GM18868 (cell line): Measurements from ENCODE around the gene ARHGEF18.
"Not testable (repeated sequence)": the region's sequence is repeated elsewhere in the genome, so short reads cannot be mapped to it uniquely, and the experiment has no call there.

Experiments used
- ATAC-seq: cut with Tn5 transposase; IDR thresholded peaks from one replicate; pipeline ENCODE4 v1.9.1; 2021; ENCODE audit warnings: mild to moderate bottlenecking, moderate library complexity; ENCODE audit not compliant: unreplicated experiment

ARHGEF18 gene

DNA sequence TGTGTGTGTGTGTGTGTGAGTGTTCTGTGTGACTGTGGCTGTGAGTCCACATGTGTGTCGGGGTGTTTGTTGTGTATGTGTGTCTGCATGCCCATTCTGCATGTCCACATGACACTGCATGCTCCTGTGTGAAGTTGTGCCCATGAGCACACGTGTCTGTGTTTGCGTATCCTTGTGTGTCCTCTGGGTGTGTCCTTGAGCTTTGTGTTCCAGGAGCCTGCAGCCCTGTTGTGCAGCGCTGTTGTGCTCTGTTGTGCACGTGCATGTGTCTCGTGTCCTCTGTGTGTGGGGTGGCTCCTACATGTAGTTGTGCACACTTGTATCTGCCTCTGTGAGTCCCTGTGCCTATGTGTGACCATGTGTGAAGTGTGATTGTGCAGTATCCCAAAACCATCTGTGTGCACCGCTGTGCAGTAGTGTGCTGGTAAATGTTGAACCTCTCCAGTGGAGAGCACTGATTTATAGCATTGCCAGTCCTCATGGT is 2.2 kb upstream of the ARHGEF18 start:
- no peak for ATAC-seq

DNA sequence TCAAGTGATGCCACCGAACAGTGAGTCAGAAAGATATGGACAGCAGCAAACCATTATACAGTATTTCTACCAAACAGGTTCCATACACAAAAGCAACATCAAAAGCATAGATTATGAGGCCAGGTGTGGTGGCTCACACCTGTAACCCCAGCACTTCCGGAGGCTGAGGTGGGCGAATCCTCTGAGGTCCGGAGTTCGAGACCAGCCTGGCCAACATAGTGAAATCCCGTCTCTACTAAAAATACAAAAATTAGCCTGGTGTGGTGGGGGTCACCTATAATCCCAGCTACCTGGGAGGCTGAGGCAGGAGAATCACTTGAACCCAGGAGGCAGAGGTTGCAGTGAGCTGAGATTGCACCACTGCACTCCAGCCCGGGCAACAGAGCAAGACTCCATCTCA is 1.7 kb upstream of the ARHGEF18 start:
- ATAC-seq: not testable (repeated sequence)

DNA sequence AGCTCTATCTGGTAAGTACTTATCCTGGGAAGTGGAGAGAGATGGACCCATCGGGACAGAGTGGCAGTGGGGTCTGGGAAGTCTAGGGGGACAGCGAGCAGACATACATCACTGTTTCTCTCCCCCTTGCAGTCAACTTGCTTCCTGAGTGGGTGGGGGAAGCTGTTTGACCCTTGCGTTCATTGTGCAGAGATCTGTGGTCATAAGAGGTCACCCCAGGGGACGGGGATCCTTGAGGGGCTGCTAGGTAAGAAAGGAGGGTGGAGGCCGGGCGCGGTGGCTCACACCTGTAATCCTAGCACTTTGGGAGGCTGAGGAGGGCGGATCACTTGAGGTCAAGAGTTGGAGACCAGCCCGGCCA is 474 bp downstream of the ARHGEF18 start:
- ATAC-seq: no peak

DNA sequence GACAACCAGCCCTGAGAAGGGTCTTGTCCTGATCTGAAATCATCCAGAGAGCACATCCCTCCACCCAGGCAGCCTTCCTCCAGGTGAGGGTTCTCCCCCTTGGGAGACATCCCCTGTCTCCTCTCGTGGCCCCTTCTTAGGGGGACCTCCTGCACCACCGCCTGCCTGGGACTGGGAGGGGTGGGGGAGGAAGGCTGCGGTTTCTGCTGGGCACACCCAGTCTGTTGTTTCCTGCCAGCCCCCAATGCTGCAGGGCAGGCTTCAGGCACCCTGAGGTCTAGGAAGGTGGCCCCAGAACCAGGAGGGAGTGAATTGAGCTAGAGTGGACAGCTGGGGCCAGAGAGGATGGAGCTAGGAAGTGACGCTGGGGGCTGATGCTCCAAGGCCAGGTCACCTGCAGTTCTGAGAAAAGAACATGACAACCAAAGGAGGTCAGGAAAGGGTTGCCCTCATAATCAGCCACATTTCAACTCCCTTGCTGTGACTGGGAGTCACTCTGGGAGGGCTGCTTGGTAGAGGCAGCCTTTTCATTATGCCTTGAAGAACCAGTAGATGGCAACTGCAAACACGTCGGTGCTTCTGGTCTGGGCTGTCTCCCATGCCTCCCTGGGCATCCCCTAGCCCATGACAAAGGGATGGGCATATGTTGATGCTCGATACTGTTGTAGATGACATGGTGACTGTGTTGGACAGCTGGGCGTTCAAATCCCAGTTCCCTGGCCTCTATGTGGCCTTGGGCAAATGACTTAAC is 1.4 kb downstream of the ARHGEF18 start:
- no peak for ATAC-seq

DNA sequence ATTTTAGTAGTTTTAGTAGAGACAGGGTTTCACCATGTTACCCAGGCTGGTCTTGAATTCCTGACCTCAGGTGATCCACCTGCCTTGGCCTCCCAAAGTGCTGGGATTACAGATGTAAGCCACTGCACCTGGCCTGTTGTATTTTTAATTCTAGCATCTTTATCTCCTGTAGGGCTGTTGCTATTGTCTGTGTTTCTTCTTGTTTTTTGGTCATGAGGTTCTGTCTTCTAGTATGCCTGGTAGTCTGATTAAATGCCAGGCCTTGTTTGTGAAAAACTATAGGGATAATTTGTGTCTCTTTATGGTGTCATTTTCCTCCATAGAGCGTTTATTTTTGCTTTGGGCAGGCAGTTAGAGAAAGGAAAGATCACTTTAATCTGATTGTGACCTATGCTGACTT is 3.1 kb downstream of the ARHGEF18 start:
- no peak for ATAC-seq

DNA sequence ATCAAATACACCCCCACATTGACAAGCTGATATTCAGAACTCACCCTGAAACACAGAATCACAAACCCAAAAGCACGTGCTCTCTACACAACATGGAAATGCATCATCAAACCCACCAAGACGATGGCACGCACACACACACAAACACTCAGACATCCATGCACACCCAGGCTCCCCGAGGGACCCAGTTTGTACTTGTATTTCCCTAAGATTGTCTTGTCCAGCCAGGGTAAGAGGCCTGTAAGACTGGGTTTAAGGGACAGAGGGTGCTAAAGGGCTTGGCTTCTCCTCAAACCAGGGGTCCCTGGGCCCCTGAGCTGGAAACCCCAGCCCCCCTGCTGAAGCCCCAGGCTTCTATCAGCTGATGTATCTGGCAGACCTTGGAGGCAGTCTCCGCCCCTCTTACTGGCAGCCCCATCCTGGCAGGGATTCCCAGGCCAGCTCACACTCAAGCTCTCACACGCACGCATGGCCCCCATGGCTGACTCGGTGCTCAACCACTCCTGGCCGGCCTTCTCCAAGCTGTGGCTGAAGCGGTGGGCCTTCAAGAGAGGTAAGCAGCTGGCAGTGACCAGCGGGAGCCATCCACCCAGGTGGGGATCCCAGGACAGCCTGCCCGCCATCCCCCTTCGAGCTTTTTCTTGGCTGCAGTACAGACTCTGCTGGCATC is 6.5 kb downstream of the ARHGEF18 start:
- no peak for ATAC-seq

DNA sequence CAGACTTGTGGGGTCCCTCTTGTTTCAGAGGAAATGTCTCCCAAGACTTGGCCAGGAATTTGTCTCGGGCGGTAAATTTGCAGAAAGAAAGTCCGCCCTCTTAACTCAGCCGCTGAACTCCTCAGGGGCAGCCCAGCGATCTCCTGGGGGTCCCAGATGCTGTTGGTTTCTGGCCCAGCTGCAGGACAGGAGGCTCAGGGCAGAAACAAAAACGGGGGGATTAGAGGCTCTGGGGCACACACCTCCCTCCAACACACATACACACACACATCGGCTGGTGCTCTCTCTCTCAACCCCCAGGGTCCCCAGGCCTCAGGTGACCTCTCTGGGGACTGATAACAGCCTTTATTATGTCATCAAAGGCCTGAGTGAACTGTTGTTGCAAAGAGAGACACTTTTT is 7.1 kb downstream of the ARHGEF18 start:
- no peak for ATAC-seq

DNA sequence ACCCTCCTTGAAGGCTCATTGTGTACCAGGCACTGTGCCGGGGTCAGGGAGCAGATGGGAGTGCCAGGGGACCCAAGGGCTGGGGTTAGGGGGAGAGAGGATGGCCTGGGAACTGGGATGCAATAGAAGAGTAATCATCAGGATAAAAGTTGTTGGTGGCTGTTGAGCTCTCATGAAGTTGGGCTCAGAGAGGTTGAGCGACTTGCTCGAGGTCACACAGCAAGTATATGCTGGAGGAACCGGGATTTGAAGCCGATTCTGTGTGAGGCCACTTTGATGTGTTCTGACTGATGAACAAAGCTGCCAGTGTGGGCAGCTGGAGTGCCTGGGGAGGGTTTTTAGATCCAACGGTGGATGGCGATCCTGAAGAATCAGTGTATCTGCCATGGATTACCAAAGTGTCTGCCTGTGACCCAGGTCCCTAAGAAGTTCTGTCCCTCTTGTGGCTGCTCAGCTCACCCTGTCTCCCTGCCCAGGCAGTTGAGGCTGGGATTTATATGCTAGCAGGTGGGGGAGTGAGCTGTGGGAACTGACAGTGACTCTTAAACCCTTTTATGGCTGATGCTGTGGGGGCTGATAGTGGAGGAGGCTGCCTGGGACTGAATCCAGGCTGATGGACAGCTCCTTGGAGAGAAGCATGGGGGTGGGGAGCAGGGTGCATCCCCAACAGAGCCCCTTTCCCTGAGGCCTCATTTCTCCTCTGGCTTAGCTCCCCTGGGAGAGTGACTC is 8.3 kb downstream of the ARHGEF18 start:
- no peak for ATAC-seq

DNA sequence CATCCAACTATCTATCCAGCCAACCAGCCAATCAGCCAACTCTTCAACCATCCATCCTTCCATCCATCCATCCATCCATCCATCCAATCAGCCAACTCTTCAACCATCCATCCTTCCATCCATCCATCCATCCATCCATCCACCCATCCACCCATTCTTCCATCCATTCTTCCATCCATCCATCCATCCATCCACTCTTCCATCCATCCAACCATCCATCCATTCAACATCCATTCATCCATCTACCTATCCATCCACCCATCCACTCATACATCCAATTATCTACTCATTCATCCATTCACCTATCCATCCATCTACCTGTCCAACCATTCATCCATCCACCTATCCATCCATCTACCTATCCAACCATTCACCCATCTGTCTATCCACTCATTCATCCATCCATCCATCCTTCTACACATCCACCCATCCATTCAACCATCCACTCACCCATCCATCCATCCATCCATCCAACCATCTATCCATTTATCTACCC is 9.4 kb downstream of the ARHGEF18 start:
- ATAC-seq: no peak

DNA sequence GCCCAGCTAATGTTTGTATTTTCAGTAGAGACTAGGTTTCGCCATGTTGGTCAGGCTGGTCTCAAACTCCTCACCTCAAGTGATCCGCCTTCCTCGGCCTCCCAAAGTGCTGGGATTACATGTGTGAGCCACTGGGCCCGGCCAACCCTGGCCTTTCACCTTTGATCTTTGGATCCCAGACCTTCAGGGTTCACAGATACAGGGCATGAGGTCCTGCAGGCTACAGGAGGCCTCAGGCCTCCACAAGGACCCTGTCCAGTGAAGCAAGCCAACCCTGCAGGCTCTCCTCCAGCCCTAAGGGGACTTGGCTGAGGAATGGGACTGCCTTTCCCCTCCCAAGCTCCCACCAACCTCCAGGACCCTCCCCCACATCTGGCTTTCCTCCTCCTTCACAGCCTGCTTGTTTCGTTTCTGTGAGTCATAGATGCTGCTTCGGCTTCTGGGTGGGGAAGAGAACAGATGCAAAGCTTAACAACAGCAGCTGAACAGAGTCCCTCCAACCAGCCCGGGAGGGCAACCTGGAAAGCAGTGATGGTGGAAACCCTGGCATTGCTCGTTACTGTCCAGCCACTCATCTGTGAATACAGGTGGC is 11.8 kb downstream of the ARHGEF18 start:
- no peak for ATAC-seq

DNA sequence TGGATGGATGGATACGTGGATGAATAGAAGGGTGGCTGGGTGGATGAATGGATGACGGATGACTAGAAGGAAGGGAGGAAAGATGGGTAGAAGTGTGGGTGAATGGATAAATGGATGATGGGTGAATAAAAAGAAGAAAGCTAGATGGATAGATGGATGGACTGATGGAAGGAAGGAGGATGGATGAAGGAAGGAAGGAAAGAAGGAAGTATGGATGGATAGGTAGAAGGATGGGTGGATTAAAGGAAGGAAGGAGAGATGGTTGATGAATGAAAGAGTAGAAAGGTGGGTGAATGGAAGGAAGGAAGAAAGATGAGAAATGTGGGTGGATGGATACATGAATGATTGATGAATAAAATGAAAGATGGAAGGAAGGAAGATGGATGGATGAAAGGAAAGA is 14.5 kb downstream of the ARHGEF18 start:
- ATAC-seq: no peak

DNA sequence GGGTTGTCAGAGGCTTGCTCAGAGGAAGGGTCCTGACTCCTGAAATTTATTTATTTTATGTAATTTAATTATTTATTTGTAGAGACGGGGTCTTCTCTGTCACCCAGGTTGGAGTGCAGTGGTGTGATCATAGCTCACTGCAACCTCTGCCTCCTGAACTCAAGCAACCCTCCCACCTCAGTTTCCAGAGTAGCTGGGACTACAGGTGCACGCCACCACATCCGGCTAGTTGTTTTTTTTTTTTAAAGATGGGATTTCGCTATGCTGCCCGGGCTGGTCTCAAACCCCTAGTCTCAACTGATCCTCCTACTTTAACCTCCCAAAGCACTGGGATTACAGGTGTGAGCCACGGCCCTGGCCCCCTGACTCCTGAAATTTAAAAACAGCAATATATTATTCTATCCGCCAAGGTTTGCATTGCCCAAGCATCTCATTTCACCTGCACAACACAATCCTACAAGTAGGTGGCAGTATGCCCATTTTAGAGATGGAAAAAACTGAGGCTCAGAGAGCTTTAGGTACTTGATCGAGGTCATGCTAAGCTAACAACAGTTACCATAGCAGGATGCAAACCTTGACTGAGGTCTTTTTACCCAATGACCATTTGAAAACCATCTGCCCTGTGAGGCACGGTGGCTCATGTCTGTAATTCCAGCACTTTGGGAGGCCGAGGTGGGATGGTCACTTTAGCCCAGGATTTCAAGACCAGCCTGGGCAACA is 18.1 kb downstream of the ARHGEF18 start:
- no peak for ATAC-seq

DNA sequence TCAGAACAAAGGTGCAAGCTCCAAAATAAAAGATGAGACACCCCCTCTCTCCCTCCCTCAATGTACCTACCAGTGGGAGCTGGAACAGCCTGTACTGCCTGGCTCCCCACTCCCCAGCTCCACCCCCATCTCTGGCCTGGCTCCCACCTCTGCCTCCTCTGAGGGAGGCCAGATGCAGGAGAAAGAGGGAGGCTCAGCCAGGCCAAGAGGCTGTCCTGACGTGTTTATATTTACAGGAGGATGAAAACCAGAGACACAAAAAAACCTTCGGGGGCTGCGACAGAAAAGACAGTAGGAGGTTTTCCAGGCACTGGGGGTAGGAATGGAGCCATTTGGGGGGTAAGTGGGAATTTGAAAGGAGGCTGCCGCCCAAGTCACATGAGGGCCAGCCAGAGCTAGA is 19.7 kb downstream of the ARHGEF18 start:
- no peak for ATAC-seq

DNA sequence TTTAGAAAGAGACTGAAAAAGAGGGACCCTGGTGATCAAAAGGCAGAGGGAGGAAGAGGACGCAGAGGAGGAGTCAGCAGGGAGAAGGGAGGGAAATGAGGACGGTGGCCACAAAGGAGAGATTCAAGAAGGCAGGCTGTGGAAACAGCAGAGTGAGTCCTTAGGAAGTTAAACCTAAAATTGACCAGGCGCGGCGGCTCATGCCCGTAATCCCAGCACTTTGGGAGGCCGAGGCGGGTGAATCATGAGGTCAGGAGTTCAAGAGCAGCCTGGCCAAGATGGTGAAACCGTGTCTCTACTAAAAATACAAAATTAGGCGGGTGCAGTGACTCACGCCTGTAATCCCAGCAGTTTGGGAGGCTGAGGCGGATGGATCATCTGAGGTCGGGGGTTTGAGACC is 20.1 kb downstream of the ARHGEF18 start:
- not testable (repeated sequence) for ATAC-seq

DNA sequence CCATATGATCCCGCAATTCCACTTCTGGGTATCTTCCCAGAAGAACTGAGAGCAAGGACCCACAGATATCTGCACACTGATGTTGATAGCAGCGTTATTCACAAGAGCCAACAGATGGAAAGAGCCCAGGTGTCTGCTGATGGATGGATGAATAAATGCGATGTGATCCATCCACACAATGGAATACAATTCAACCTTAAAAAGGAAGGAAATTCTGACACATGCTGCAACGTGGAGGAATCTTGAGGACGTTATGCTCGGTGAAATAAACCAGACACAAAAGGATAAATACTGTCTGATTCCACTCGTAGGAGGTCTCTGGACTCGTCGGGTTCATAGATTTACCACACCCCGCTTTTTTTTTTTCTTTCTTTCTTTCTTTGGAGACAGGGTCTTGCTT is 21.8 kb downstream of the ARHGEF18 start:
- no peak for ATAC-seq

DNA sequence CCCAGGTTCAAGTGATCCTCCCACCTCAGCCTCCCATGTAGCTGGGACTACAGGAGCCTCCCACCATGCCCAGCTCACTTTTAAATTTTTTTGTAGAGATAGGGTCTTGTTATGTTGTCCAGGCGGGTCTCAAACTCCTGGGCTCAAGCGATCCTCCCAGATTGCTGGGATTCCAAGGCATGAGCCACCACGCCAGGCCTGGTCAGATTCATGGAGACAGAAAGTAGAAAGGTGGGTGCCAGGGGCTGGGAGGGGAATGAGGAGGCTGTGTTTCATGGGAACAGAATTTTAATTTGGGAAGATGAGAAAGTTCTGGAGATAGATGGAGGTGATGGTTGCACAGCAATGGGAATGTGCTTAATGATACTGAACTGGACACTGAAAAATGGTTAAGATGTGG is 22.3 kb downstream of the ARHGEF18 start:
- ATAC-seq: no peak

DNA sequence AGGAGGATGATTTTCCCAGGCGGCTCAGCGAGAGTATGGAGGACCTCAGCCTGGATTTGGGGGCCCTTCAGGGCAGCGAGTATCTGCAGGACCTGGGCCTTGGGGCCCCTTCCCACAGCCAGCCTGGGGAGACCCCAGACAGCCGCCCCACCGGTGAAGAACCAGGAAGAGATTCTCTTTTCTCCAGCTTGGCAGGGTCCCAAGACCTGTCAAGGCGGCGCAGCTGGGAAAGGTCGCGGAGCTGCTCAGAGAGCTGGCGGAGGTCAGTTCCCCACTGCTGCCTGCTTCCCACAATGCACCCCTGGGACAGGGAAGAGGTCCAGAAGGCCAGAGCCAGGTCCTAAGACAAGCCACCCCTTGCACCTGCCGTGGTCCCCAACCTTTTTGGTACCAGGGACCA is 24.1 kb downstream of the ARHGEF18 start:
- no peak for ATAC-seq

DNA sequence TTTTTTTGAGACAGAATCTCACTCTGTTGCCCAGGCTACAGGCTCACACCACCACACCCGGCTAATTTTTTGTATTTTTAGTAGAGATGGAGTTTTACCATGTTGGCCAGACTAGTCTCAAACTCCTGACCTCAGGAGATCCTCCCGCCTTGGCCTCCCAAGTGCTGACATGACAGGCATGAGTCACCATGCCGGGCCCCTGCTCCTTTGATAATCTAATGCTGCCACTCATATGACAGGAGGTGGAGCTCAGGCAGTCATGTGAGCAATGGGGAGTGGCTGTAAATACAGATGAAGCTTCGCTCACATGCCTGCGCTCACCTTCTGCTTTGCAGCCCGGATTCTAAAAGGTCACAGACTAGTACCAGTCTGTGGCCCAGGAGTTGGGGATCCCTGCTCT is 25.1 kb downstream of the ARHGEF18 start:
- ATAC-seq: no peak

DNA sequence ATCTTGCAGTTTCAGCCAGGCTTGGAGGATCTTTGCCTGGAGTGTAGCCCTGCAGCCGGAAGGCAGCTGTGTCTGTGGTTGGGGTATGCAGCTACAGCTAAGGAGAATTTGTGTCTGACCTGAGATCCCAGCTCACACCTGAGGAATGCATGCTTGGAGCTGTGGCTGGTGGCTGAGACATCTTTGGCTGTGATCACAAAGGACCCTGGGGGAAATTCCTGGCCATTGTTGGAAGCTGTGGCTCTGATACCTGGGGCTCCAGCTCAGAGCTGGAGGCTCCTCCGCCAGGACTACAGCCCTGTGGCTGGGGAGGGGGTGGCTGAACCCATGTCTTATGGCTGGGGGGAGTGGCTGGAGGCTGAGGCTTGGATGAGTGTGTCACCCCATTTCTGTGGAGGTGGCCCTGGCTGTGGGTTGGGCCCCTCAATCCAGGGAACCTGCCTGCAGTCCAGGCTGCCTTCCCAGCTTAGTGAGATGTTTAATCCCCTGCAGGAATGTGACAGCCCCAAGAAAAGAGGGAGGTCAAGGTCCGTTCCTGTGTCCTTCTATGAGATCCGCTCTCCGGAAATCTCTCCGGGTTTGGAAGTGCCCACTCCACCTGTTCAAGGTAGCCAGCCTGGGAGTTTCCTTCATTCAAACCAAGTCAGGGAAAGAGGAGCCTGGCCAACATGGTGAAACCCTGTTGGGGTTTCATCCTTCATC is 27.6 kb downstream of the ARHGEF18 start:
- ATAC-seq: no peak

DNA sequence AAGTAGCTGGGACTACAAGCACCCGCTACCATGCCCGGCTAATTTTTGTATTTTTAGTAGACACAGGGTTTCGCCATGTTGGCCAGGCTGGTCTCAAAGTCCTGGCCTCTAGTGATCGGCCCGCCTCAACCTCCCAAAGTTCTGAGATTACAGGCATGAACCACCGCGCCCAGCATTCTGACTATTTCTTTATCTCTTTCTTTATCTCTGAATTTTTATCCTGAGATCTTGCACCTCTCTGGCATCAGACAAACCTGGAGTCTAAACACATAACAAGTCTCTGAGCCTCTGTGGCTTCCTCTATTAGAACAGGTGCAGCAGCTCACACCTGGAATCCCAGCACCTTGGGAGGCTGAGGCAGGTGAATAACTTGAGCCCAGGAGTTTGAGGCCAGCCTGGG is 28.5 kb downstream of the ARHGEF18 start:
- ATAC-seq: no peak
